Activated CD8-positive, alpha-beta T cell treated with anti-CD3 and anti-CD28 coated beads for 36 hours (primary cell): Measurements from ENCODE around the gene NELFE. TPM values are rescaled to one million over a fixed set of nuclear protein-coding genes. Genes with fewer than 3 reads are reported as not detected.

ENCODE experiments used
- ATAC-seq: fragments of 200-7000 bp; cut with Tn5 transposase; one replicate; pipeline ENCODE4 v1.10.0; 2021; ENCODE audit warnings: mild to moderate bottlenecking, moderate library complexity
- CTCF ChIA-PET: fragments of 350-600 bp; sonication (Branson Sonifier 250); formaldehyde crosslinking; loops from one replicate; lab custom pipeline; 2021; ENCODE audit warnings: antibody characterized with exemption; lab: Charles Lee
- POLR2A ChIA-PET: fragments of 350-600 bp; sonication (Branson Sonifier 250); formaldehyde crosslinking; loops from one replicate; lab custom pipeline; 2021; ENCODE audit warnings: antibody characterized with exemption; lab: Charles Lee
- DNase-seq: peaks from one replicate; pipeline ENCODE4 v3.0.0-alpha.2; 2020
- H3K27ac Mint-ChIP-seq: one replicate; pipeline ENCODE4 v1.8.0; 2021; ENCODE audit warnings: mild to moderate bottlenecking, mixed read lengths
- H3K27me3 Mint-ChIP-seq: one replicate; pipeline ENCODE4 v1.8.0; 2021; ENCODE audit warnings: mixed read lengths
- H3K36me3 Mint-ChIP-seq: one replicate; pipeline ENCODE4 v1.8.0; 2021; ENCODE audit warnings: low read depth, mixed read lengths
- H3K4me1 Mint-ChIP-seq: one replicate; pipeline ENCODE4 v1.8.0; 2021; ENCODE audit warnings: low read depth, mixed read lengths
- H3K4me3 Mint-ChIP-seq: one replicate; pipeline ENCODE4 v1.8.0; 2021; ENCODE audit warnings: mild to moderate bottlenecking, moderate library complexity, mixed read lengths
- H3K9me3 Mint-ChIP-seq: one replicate; pipeline ENCODE4 v1.8.0; 2021; ENCODE audit warnings: mixed read lengths
- CTCF ChIP-seq: fragments of 200-600 bp; IDR thresholded peaks from one replicate; pipeline ENCODE4 v1.8.0; 2022; ENCODE audit warnings: antibody characterized with exemption, mild to moderate bottlenecking
- intact Hi-C: fragments of 100-400 bp; cut with micrococcal nuclease; formaldehyde crosslinking; loops from one replicate; pipeline ENCODE4 v1.10.0; 2022
- total RNA-seq, 2 experiments: library from RNA; stranded (reverse); gene quantifications; one replicate each; pipeline ENCODE4 v1.2.3, GENCODE V29; 2021

Gene NELFE
- total RNA-seq, 2 experiments from 2014 or later: 60.5 to 61.0 TPM

- ChIA-PET POLR2A (interaction anchor here (0.6 to 9.3 kb wide), 3 partner anchors 11 to 402 kb away, joined by 3 to 85 read pairs (median 32); partner anchors contain the start of genes NELFE and SKIC2), CTCF (interaction anchor here (4.2 kb wide), 1 partner anchor 17 kb away, joined by 16 read pairs; no protein-coding TSS in a partner anchor)
- no peak for TF ChIP-seq CTCF
- peaks cover 27% of the 10 kb centered on the region for H3K36me3 Mint-ChIP-seq
- DNase-seq: no peak
- no peak overlapping the region for H3K4me3 Mint-ChIP-seq
- peak overlapping the region; percentile 99 for H3K27ac Mint-ChIP-seq
- ATAC-seq: no peak
- peaks cover 26% of the 10 kb centered on the region for H3K4me1 Mint-ChIP-seq
- no peaks in the 10 kb centered on the region for H3K9me3 Mint-ChIP-seq
- H3K27me3 Mint-ChIP-seq: peaks cover 2% of the 10 kb centered on the region
- intact Hi-C loops: no loop called here
These were observed 10.3 kb upstream of the NELFE start for GRCh38 chr6:31968791-31969711.

- POLR2A ChIA-PET: interaction anchor here (9.3 kb wide), 1 partner anchor 10 kb away, joined by 85 read pairs; the partner anchor contains the start of genes NELFE and SKIC2
These were observed 9.6 kb upstream of the NELFE start for GRCh38 chr6:31968326-31968725.

GRCh38 chr6:31967926-31968320 lies 9.2 kb upstream of the NELFE start:
- TF ChIP-seq CTCF: no peak
- ATAC-seq (no peak), DNase-seq (no peak)
- Mint-ChIP-seq H3K4me3 (no peak overlapping the region), H3K27me3 (peaks cover 2% of the 10 kb centered on the region), H3K4me1 (peaks cover 17% of the 10 kb centered on the region), H3K36me3 (peaks cover 31% of the 10 kb centered on the region), H3K27ac (peak overlapping the region; percentile 45), H3K9me3 (no peaks in the 10 kb centered on the region)
- POLR2A ChIA-PET: interaction anchor here (9.3 kb wide), 1 partner anchor 10 kb away, joined by 85 read pairs; the partner anchor contains the start of genes NELFE and SKIC2
- CTCF ChIA-PET: interaction anchor here (4.2 kb wide), 1 partner anchor 16 kb away, joined by 16 read pairs; no protein-coding TSS in a partner anchor
- intact Hi-C loops: no loop called here

More at GRCh38 chr6:31968326-31968725, 9.6 kb upstream of the NELFE start:
- peaks cover 2% of the 10 kb centered on the region for H3K27me3 Mint-ChIP-seq
- no peak for ATAC-seq
- CTCF ChIA-PET: interaction anchor here (4.2 kb wide), 1 partner anchor 16 kb away, joined by 16 read pairs; no protein-coding TSS in a partner anchor
- intact Hi-C loops: no loop called here
- DNase-seq: no peak
- no peak overlapping the region for H3K4me3 Mint-ChIP-seq
- peaks cover 21% of the 10 kb centered on the region for H3K4me1 Mint-ChIP-seq
- no peaks in the 10 kb centered on the region for H3K9me3 Mint-ChIP-seq
- TF ChIP-seq CTCF: no peak
- H3K36me3 Mint-ChIP-seq: peaks cover 31% of the 10 kb centered on the region
- H3K27ac Mint-ChIP-seq: no peak overlapping the region

- TF ChIP-seq CTCF: no peak
- CTCF ChIA-PET: interaction anchor here (4.2 kb wide), 1 partner anchor 15 kb away, joined by 16 read pairs; no protein-coding TSS in a partner anchor
- peaks cover 35% of the 10 kb centered on the region for H3K36me3 Mint-ChIP-seq
- ATAC-seq (no peak), DNase-seq (no peak)
- H3K27ac Mint-ChIP-seq: peak overlapping the region; percentile 32
- H3K4me1 Mint-ChIP-seq: peaks cover 12% of the 10 kb centered on the region
- H3K9me3 Mint-ChIP-seq: no peaks in the 10 kb centered on the region
- no peak overlapping the region for H3K4me3 Mint-ChIP-seq
- intact Hi-C loops: no loop called here
- POLR2A ChIA-PET: interaction anchor here (9.3 kb wide), 1 partner anchor 9 kb away, joined by 85 read pairs; the partner anchor contains the start of genes NELFE and SKIC2
- peaks cover 2% of the 10 kb centered on the region for H3K27me3 Mint-ChIP-seq
These were observed 8.5 kb upstream of the NELFE start for GRCh38 chr6:31966997-31967925.
